Sigmoid colon (tissue), 4 donors: ENCODE measurements around the gene MACROH2A1.

ENCODE experiments used
- EP300 ChIP-seq, 4 donors: sonication (generic); formaldehyde crosslinking; IDR thresholded peaks; one replicate each; pipeline ENCODE4 v1.6.1; 2017; ENCODE audit warnings: antibody characterized with exemption in 4 of 4
- TF ChIP-seq, protein P1 (sequence below), 4 experiments: fragments of 450-650 bp in 3 of 4; fragments of 200-600 bp in 1 of 4; IDR thresholded peaks; one replicate each; pipeline ENCODE4 v1.5.1; 2016 to 2019; ENCODE audit warnings: antibody characterized with exemption in 4 of 4, mild to moderate bottlenecking in 3 of 4, moderate library complexity in 2 of 4

DNA sequence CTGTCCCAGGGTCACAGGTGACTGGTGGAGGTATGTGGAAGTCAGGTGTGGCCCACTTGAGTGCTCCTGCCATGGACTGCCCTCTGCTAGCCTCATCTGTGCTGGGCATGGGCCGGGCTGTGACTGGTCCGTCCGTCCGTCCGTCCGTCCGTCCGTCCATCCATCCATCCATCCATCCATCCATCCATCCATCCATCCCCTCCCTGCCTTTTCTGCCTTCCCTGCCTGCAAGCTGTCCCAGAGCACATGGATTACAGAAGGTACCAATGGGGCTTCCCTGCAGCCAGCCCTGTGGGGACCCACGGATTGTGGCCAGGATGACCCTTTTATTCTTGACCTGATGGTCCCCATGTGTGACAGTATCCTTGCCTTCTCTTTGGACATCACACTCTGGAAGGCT lies 92.5 kb downstream of the MACROH2A1 start:
- TF ChIP-seq EP300 (IDR thresholded peaks at IDR 0.05) = no peak
- TF ChIP-seq, protein P1, sequence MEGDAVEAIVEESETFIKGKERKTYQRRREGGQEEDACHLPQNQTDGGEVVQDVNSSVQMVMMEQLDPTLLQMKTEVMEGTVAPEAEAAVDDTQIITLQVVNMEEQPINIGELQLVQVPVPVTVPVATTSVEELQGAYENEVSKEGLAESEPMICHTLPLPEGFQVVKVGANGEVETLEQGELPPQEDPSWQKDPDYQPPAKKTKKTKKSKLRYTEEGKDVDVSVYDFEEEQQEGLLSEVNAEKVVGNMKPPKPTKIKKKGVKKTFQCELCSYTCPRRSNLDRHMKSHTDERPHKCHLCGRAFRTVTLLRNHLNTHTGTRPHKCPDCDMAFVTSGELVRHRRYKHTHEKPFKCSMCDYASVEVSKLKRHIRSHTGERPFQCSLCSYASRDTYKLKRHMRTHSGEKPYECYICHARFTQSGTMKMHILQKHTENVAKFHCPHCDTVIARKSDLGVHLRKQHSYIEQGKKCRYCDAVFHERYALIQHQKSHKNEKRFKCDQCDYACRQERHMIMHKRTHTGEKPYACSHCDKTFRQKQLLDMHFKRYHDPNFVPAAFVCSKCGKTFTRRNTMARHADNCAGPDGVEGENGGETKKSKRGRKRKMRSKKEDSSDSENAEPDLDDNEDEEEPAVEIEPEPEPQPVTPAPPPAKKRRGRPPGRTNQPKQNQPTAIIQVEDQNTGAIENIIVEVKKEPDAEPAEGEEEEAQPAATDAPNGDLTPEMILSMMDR (IDR thresholded peaks at IDR 0.05) = no peak
